Fibroblast of lung (primary cell): Measurements from ENCODE around the gene CERS2.

Experiments
- EZH2 ChIP-seq: IDR thresholded peaks from 2 replicates; pipeline ENCODE4 v1.5.1; 2012; ENCODE audit warnings: low read length, control low read depth, mild to moderate bottlenecking; ENCODE audit errors: missing control alignments
- TF ChIP-seq, protein P1 (sequence below), 2 donors: IDR thresholded peaks in 1 of 2; conservative IDR thresholded peaks in 1 of 2; 1 replicate in 1 of 2; 2 replicates in 1 of 2; pipeline ENCODE4 v1.5.1; 2011 to 2012; ENCODE audit warnings: low read length in 2 of 2, control low read depth in 1 of 2, inconsistent platforms in 1 of 2, low read depth in 1 of 2, mild to moderate bottlenecking in 1 of 2

DNA sequence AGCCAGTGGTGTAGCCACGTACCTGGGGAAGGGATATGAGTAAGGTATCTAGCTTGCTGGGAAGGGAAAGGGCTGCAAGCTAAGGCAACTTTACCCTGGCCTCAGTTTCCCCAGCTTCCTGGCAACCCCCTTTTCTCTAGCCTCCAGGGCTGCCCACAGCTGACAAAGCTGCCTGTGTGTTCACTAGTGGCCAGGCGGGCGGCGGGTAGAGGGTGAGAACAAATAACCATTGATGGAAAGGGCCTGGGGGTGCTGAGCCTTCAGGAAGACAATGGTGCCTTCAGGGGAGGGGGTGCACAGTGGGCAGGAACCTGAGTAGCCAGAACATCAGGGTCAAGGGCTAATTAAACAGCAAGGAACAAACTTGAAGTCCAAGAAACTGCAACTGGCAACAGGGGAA lies 6.1 kb downstream of the CERS2 start:
- TF ChIP-seq, protein P1, sequence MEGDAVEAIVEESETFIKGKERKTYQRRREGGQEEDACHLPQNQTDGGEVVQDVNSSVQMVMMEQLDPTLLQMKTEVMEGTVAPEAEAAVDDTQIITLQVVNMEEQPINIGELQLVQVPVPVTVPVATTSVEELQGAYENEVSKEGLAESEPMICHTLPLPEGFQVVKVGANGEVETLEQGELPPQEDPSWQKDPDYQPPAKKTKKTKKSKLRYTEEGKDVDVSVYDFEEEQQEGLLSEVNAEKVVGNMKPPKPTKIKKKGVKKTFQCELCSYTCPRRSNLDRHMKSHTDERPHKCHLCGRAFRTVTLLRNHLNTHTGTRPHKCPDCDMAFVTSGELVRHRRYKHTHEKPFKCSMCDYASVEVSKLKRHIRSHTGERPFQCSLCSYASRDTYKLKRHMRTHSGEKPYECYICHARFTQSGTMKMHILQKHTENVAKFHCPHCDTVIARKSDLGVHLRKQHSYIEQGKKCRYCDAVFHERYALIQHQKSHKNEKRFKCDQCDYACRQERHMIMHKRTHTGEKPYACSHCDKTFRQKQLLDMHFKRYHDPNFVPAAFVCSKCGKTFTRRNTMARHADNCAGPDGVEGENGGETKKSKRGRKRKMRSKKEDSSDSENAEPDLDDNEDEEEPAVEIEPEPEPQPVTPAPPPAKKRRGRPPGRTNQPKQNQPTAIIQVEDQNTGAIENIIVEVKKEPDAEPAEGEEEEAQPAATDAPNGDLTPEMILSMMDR (conservative IDR thresholded peaks at IDR 0.05 in 1 of 2, IDR thresholded peaks at IDR 0.05 in 1 of 2; ENCODE audit: low read depth in 1 of 2, low read length in 2 of 2) = no peak
- no peak for TF ChIP-seq EZH2
